ENCODE results near the gene FAM135A.
"Not testable (repeated sequence)": the region's sequence is repeated elsewhere in the genome, so short reads cannot be mapped to it uniquely, and the experiment has no call there.

GRCh38 chr6:70607371-70607770, 194.1 kb downstream of the FAM135A start:
- not testable (repeated sequence) for TF ChIP-seq CTCF (IDR thresholded peaks at IDR 0.05; ENCODE audit: insufficient read depth, low read length); GABPA (IDR thresholded peaks at IDR 0.05; ENCODE audit: low read depth); POLR2AphosphoS5 (IDR thresholded peaks at IDR 0.05; ENCODE audit: low read depth); REST (IDR thresholded peaks at IDR 0.05; ENCODE audit: insufficient replicate concordance, low read depth)

Data from HL-60 (cell line).